ENCODE measurements around the gene AFAP1. TPM values are rescaled to one million over a fixed set of nuclear protein-coding genes. Genes with fewer than 3 reads are reported as not detected.
A peak's percentile ranks its signal among the peaks of the same experiment; 100 is the strongest.

AFAP1 gene
- total and polyA plus RNA-seq, 2 donors (not counting 3 experiments of a cell fraction or from before 2014, with no cell fraction given) = 32.3 to 103 TPM

DNA sequence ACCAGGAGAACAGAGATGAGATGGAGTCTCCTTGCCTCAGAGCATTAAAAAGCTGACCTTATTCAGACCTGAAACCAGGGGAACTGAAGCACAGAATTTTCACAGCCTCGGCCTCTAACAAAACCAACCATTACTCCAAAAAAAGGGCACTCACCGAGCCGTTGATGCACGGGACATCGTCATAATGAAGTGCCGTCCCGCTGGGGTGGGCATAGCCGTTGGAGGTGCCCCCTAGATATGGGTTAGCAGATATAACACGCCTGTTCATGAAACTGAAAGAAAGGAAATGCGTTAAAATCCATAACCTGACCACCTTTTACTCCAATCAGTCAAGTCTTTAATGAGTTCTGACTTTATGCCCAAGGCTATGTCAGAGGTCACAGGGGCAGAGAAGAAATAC is 153.6 kb downstream of the AFAP1 start:
- dilution Hi-C loops (cut with MboI; ENCODE audit: extremely low pct_ligation_motif_present, low sequenced_read_pairs) = no loop called here
- CTCF ChIA-PET = interaction anchor here (0.7 to 3.0 kb wide), 4 partner anchors 8 to 24 kb away, joined by 3 to 15 read pairs (median 8); no protein-coding TSS in a partner anchor
- DNase-seq (ENCODE audit: low read depth, low spot score) = no peak
- BruUV-seq (replicated peaks) = no TSS peak
- no peak overlapping the region for H3K4me3 ChIP-seq (replicated peaks in 1 of 3; ENCODE audit: insufficient read depth in 1 of 3, low read depth in 1 of 3, low read length in 3 of 3)
- no peaks in the 10 kb centered on the region for H4K20me1 ChIP-seq (replicated peaks; ENCODE audit: control insufficient read depth, extremely low read depth, insufficient read depth, low read length)
- H3K27ac ChIP-seq (ENCODE audit: insufficient read depth, low read depth, low read length) = peak overlapping the region; percentile 93
- intact Hi-C loops (cut with micrococcal nuclease) = no loop called here
- POLR2A ChIA-PET = no interaction called here
- no peaks in the 10 kb centered on the region for H3K9me3 ChIP-seq (replicated peaks; ENCODE audit: control insufficient read depth, insufficient read depth, low read length)
- H3K36me3 ChIP-seq (ENCODE audit: control insufficient read depth in 2 of 2, extremely low read depth in 1 of 2, insufficient read depth in 2 of 2, low read length in 2 of 2) = peaks cover 15 to 42% of the 10 kb centered on the region in 2 experiments
- no peak overlapping the region for H3K4me2 ChIP-seq (ENCODE audit: insufficient read depth, low read length)
- peaks cover 70% of the 10 kb centered on the region for H3K79me2 ChIP-seq (ENCODE audit: control insufficient read depth, insufficient read depth, low read length)
- no peaks in the 10 kb centered on the region for H3K27me3 ChIP-seq (ENCODE audit: control insufficient read depth in 2 of 2, insufficient read depth in 2 of 2, low read length in 2 of 2)
- no peak for FAIRE-seq
- H3K4me1 ChIP-seq (ENCODE audit: control insufficient read depth, extremely low read depth, insufficient read depth, low read length) = peaks cover 53% of the 10 kb centered on the region
- H2AFZ ChIP-seq (ENCODE audit: low read depth, low read length) = no peak overlapping the region
- no peak for TF ChIP-seq JUN (IDR thresholded peaks at IDR 0.05; ENCODE audit: borderline replicate concordance, insufficient read depth, insufficient read length, low read depth)
- no peak for TF ChIP-seq FOS (IDR thresholded peaks at IDR 0.05; ENCODE audit: borderline replicate concordance, insufficient read depth, low read length)
- TF ChIP-seq POLR2AphosphoS5 (IDR thresholded peaks at IDR 0.05; ENCODE audit: insufficient read depth, low read depth, low read length) = no peak
- TF ChIP-seq EZH2 (IDR thresholded peaks at IDR 0.05; ENCODE audit: borderline replicate concordance, low read depth, low read length, severe bottlenecking) = no peak
- TF ChIP-seq CTCF (IDR thresholded peaks at IDR 0.05; ENCODE audit: extremely low read depth in 1 of 2, insufficient read depth in 1 of 2, low read depth in 1 of 2, low read length in 2 of 2) = no peak
- no peak for TF ChIP-seq MYC (IDR thresholded peaks at IDR 0.05; ENCODE audit: low read depth, low read length)
- TF ChIP-seq, protein P1, sequence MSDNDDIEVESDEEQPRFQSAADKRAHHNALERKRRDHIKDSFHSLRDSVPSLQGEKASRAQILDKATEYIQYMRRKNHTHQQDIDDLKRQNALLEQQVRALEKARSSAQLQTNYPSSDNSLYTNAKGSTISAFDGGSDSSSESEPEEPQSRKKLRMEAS (IDR thresholded peaks at IDR 0.05; ENCODE audit: insufficient read depth, insufficient read length) = no peak
- no peak for TF ChIP-seq GATA2 (IDR thresholded peaks at IDR 0.05; ENCODE audit: insufficient read depth, insufficient read length, low read depth, low read length)
- TF ChIP-seq POLR2A (IDR thresholded peaks at IDR 0.05; ENCODE audit: low read depth, low read length) = no peak
- peak overlapping the region; percentile 79 for H3K9ac ChIP-seq (replicated peaks; ENCODE audit: extremely low read depth, insufficient read depth, low read length)
- no peaks in the 10 kb centered on the region for H3K9me1 ChIP-seq (replicated peaks; ENCODE audit: control insufficient read depth, extremely low read depth, insufficient read depth, low read length)
